Caco-2 (cell line): ENCODE data around the gene TASL. TPM values are rescaled to one million over a fixed set of nuclear protein-coding genes. Genes with fewer than 3 reads are reported as not detected.
"Not testable (repeated sequence)": the region's sequence is repeated elsewhere in the genome, so short reads cannot be mapped to it uniquely, and the experiment has no call there.

ENCODE experiments used
- BruUV-seq: library from RNA; stranded (reverse); fragments of 400-500 nt; replicated peaks from 2 replicates; lab custom pipeline; 2021; lab: Mats Ljungman, UMichigan
- CTCF ChIA-PET: fragments of 300-600 bp; sonication (Branson Sonifier 250); formaldehyde crosslinking; loops from one replicate; lab custom pipeline; 2022; ENCODE audit warnings: antibody characterized with exemption; lab: Charles Lee
- POLR2A ChIA-PET: fragments of 300-600 bp; sonication (Branson Sonifier 250); formaldehyde crosslinking; loops from one replicate; lab custom pipeline; 2022; ENCODE audit warnings: antibody characterized with exemption; lab: Charles Lee
- DNase-seq, 2 experiments: peaks; one replicate each; pipeline versions ENCODE4 v3.0.0 to v3.0.0-alpha.2; 2020 to 2022
- H3K27me3 ChIP-seq: replicated peaks from 2 replicates; pipeline ENCODE4 v1.6.0; 2011; ENCODE audit warnings: low read length; ENCODE audit not compliant: control insufficient read depth, insufficient read depth
- H3K36me3 ChIP-seq: 2 replicates; pipeline ENCODE4 v1.5.1; 2011; ENCODE audit warnings: low read length; ENCODE audit not compliant: control insufficient read depth, insufficient read depth
- H3K4me1 ChIP-seq: fragments of 250-450 bp; sonication (Bioruptor Pico); 2 replicates; pipeline ENCODE4 v1.5.1; 2020; ENCODE audit warnings: mild to moderate bottlenecking
- H3K4me3 ChIP-seq: 2 replicates; pipeline ENCODE4 v1.5.1; 2011; ENCODE audit warnings: low read depth, mild to moderate bottlenecking, control low read depth, low read length
- H3K9me3 ChIP-seq: fragments of 250-450 bp; sonication (Bioruptor Pico); 2 replicates; pipeline ENCODE4 v1.5.1; 2020; ENCODE audit warnings: mild to moderate bottlenecking, moderate library complexity
- H3K27ac Mint-ChIP-seq: one replicate; pipeline ENCODE4 v1.8.0; 2022; ENCODE audit warnings: mixed read lengths; ENCODE audit not compliant: unreplicated experiment
- H3K27me3 Mint-ChIP-seq: one replicate; pipeline ENCODE4 v1.8.0; 2022; ENCODE audit warnings: mixed read lengths; ENCODE audit not compliant: insufficient read depth, unreplicated experiment
- H3K36me3 Mint-ChIP-seq: one replicate; pipeline ENCODE4 v1.8.0; 2022; ENCODE audit warnings: mild to moderate bottlenecking, mixed read lengths; ENCODE audit not compliant: insufficient read depth, unreplicated experiment
- H3K4me1 Mint-ChIP-seq: one replicate; pipeline ENCODE4 v1.8.0; 2022; ENCODE audit warnings: low read depth, mixed read lengths; ENCODE audit not compliant: unreplicated experiment
- H3K4me3 Mint-ChIP-seq: one replicate; pipeline ENCODE4 v1.8.0; 2022; ENCODE audit warnings: mild to moderate bottlenecking, moderate library complexity, mixed read lengths; ENCODE audit not compliant: unreplicated experiment
- H3K9me3 Mint-ChIP-seq: one replicate; pipeline ENCODE4 v1.8.0; 2022; ENCODE audit warnings: mixed read lengths; ENCODE audit not compliant: unreplicated experiment
- CTCF ChIP-seq, 2 experiments: fragments of 200-600 bp in 1 of 2; IDR thresholded peaks; 1 replicate in 1 of 2; 2 replicates in 1 of 2; pipeline versions ENCODE4 v1.5.1 to v1.8.0; 2011 to 2022; ENCODE audit warnings: antibody characterized with exemption in 1 of 2, control low read depth in 1 of 2, inconsistent platforms in 1 of 2, low read depth in 1 of 2, low read length in 1 of 2, mild to moderate bottlenecking in 1 of 2, moderate library complexity in 1 of 2; ENCODE audit not compliant: insufficient read depth in 1 of 2, severe bottlenecking in 1 of 2, unreplicated experiment in 1 of 2
- intact Hi-C: fragments of 100-400 bp; cut with micrococcal nuclease; formaldehyde crosslinking; loops from one replicate; pipeline ENCODE4 v1.10.0; 2022; ENCODE audit not compliant: unreplicated experiment
- total RNA-seq: library from RNA; stranded (reverse); gene quantifications from 2 replicates; pipeline ENCODE4 v1.2.3, GENCODE V29; 2022

Gene TASL
- total RNA-seq, 1 experiment from 2014 or later, result not detected

- no TSS peak for BruUV-seq
- no peaks in the 10 kb centered on the region for H3K4me1 ChIP-seq
- CTCF ChIA-PET, result no interaction called here
- no peak for DNase-seq
- no peak for TF ChIP-seq CTCF (IDR thresholded peaks at IDR 0.05; ENCODE audit: insufficient read depth in 1 of 2, low read depth in 1 of 2, low read length in 1 of 2, severe bottlenecking in 1 of 2, unreplicated experiment in 1 of 2)
- H3K9me3 ChIP-seq, result no peaks in the 10 kb centered on the region
- no peak overlapping the region for H3K4me3 Mint-ChIP-seq
- H3K27me3 ChIP-seq, result no peaks in the 10 kb centered on the region
- no peaks in the 10 kb centered on the region for H3K36me3 Mint-ChIP-seq
- no peak overlapping the region for H3K4me3 ChIP-seq
- no peak overlapping the region for H3K27ac Mint-ChIP-seq
- H3K4me1 Mint-ChIP-seq, result no peaks in the 10 kb centered on the region
- H3K27me3 Mint-ChIP-seq, result no peaks in the 10 kb centered on the region
- H3K36me3 ChIP-seq, result no peaks in the 10 kb centered on the region
- POLR2A ChIA-PET, result no interaction called here
- no peaks in the 10 kb centered on the region for H3K9me3 Mint-ChIP-seq
- intact Hi-C loops, result no loop called here
Observed at GRCh38 chrX:30610026-30610425, 32.5 kb upstream of the TASL start.

- Histone ChIP-seq H3K36me3 (no peaks in the 10 kb centered on the region), H3K4me3 (no peak overlapping the region), H3K9me3 (no peaks in the 10 kb centered on the region), H3K4me1 (no peaks in the 10 kb centered on the region), H3K27me3 (no peaks in the 10 kb centered on the region)
- POLR2A ChIA-PET, result no interaction called here
- no peaks in the 10 kb centered on the region for H3K27me3 Mint-ChIP-seq
- H3K27ac Mint-ChIP-seq, result no peak overlapping the region
- intact Hi-C loops, result no loop called here
- H3K4me3 Mint-ChIP-seq, result no peak overlapping the region
- CTCF ChIA-PET, result no interaction called here
- H3K9me3 Mint-ChIP-seq, result no peaks in the 10 kb centered on the region
- no peaks in the 10 kb centered on the region for H3K4me1 Mint-ChIP-seq
- no TSS peak for BruUV-seq
- TF ChIP-seq CTCF (IDR thresholded peaks at IDR 0.05; ENCODE audit: insufficient read depth in 1 of 2, low read depth in 1 of 2, low read length in 1 of 2, severe bottlenecking in 1 of 2, unreplicated experiment in 1 of 2), result no peak
- no peak for DNase-seq
- no peaks in the 10 kb centered on the region for H3K36me3 Mint-ChIP-seq
Observed at GRCh38 chrX:30607155-30607554, 29.6 kb upstream of the TASL start.

GRCh38 chrX:30600269-30601176, 23.0 kb upstream of the TASL start:
- H3K4me1 ChIP-seq, H3K36me3 Mint-ChIP-seq, H3K27ac Mint-ChIP-seq, H3K4me3 ChIP-seq, intact Hi-C loops, H3K36me3 ChIP-seq, H3K4me3 Mint-ChIP-seq, BruUV-seq, H3K9me3 ChIP-seq, CTCF ChIA-PET, H3K27me3 Mint-ChIP-seq, DNase-seq, POLR2A ChIA-PET, H3K27me3 ChIP-seq, H3K9me3 Mint-ChIP-seq: not testable (repeated sequence)
- peaks cover 14% of the 10 kb centered on the region for H3K4me1 Mint-ChIP-seq
